CD8-positive, alpha-beta memory T cell (primary cell): ENCODE results near the gene DBH. TPM values are rescaled to one million over a fixed set of nuclear protein-coding genes. Genes with fewer than 3 reads are reported as not detected.

ENCODE experiments used
- CTCF ChIA-PET: fragments of 350-600 bp; sonication (Branson Sonifier 250); formaldehyde crosslinking; loops from one replicate; lab custom pipeline; 2021; ENCODE audit warnings: antibody characterized with exemption; lab: Charles Lee
- POLR2A ChIA-PET: fragments of 350-600 bp; sonication (Branson Sonifier 250); formaldehyde crosslinking; loops from one replicate; lab custom pipeline; 2021; ENCODE audit warnings: antibody characterized with exemption; lab: Charles Lee
- DNase-seq, 5 donors: peaks; one replicate each; pipeline versions ENCODE4 v3.0.0 to v3.0.0-alpha.2; 2020 to 2022; ENCODE audit warnings: mixed read lengths in 1 of 5
- H3K27ac ChIP-seq: one replicate; pipeline ENCODE4 v1.7.0; 2013; ENCODE audit warnings: low read depth, mild to moderate bottlenecking, low read length, moderate library complexity
- H3K27me3 ChIP-seq: 2 replicates; pipeline ENCODE4 v1.7.0; 2013; ENCODE audit warnings: low read length, mild to moderate bottlenecking; ENCODE audit not compliant: insufficient read depth, poor library complexity, severe bottlenecking
- H3K36me3 ChIP-seq: 2 replicates; pipeline ENCODE4 v1.7.0; 2013; ENCODE audit warnings: mild to moderate bottlenecking, low read length, moderate library complexity; ENCODE audit not compliant: insufficient read depth
- H3K4me1 ChIP-seq: 2 replicates; pipeline ENCODE4 v1.7.0; 2013; ENCODE audit warnings: mild to moderate bottlenecking, low read length, moderate library complexity; ENCODE audit not compliant: insufficient read depth
- H3K4me3 ChIP-seq: 2 replicates; pipeline ENCODE4 v1.7.0; 2013; ENCODE audit warnings: mild to moderate bottlenecking, low read length
- H3K9me3 ChIP-seq: 2 replicates; pipeline ENCODE4 v1.7.0; 2013; ENCODE audit warnings: mild to moderate bottlenecking, low read length
- H3K27ac Mint-ChIP-seq, 8 donors: one replicate each; pipeline ENCODE4 v1.8.0; 2020 to 2021; ENCODE audit warnings: mixed read lengths in 8 of 8, mild to moderate bottlenecking in 6 of 8, inconsistent platforms in 3 of 8, moderate library complexity in 3 of 8
- H3K27me3 Mint-ChIP-seq, 2 donors: one replicate each; pipeline ENCODE4 v1.8.0; 2020 to 2021; ENCODE audit warnings: mixed read lengths in 2 of 2, mild to moderate bottlenecking in 1 of 2, moderate library complexity in 1 of 2
- H3K36me3 Mint-ChIP-seq, 3 donors: one replicate each; pipeline ENCODE4 v1.8.0; 2020 to 2021; ENCODE audit warnings: mixed read lengths in 3 of 3, inconsistent platforms in 1 of 3, mild to moderate bottlenecking in 1 of 3
- H3K4me1 Mint-ChIP-seq, 3 donors: one replicate each; pipeline ENCODE4 v1.8.0; 2020 to 2021; ENCODE audit warnings: mixed read lengths in 3 of 3, inconsistent platforms in 1 of 3, mild to moderate bottlenecking in 1 of 3
- H3K4me3 Mint-ChIP-seq, 7 donors: one replicate each; pipeline ENCODE4 v1.8.0; 2020 to 2021; ENCODE audit warnings: mixed read lengths in 7 of 7, mild to moderate bottlenecking in 6 of 7, moderate library complexity in 4 of 7, inconsistent platforms in 2 of 7
- H3K9me3 Mint-ChIP-seq, 5 donors: one replicate each; pipeline ENCODE4 v1.8.0; 2020 to 2022; ENCODE audit warnings: mixed read lengths in 5 of 5, mild to moderate bottlenecking in 3 of 5, moderate library complexity in 2 of 5, inconsistent platforms in 1 of 5
- polyA plus RNA-seq: library from polyadenylated mRNA; unstranded; fragments of 300-500 nt; fragmentation: Illumina TruSeq; gene quantifications from one replicate; pipeline ENCODE4 v1.2.3, GENCODE V29; 2021
- total RNA-seq, 2 experiments: library from RNA; stranded (reverse); gene quantifications; one replicate each; pipeline ENCODE4 v1.2.3, GENCODE V29; 2021

Gene DBH
- total and polyA plus RNA-seq, 3 experiments from 2014 or later = not detected

GRCh38 chr9:133687856-133688761 is 51.9 kb downstream of the DBH start:
- ChIA-PET CTCF (interaction anchor here (1.2 kb wide), 1 partner anchor 13 kb away, joined by 3 read pairs; no protein-coding TSS in a partner anchor), POLR2A (interaction anchor here (1.4 kb wide), 1 partner anchor 11 kb away, joined by 3 read pairs; no protein-coding TSS in a partner anchor)
- Histone ChIP-seq H3K27ac (no peak overlapping the region), H3K4me1 (peaks cover 26% of the 10 kb centered on the region), H3K9me3 (no peaks in the 10 kb centered on the region), H3K27me3 (no peaks in the 10 kb centered on the region), H3K4me3 (no peak overlapping the region), H3K36me3 (no peaks in the 10 kb centered on the region)
- Mint-ChIP-seq H3K9me3 (no peaks in the 10 kb centered on the region), H3K4me1 (peaks cover 11 to 26% (median 12%) of the 10 kb centered on the region in 3 donors), H3K4me3 (no peak overlapping the region), H3K27me3 (peaks cover 0 to 1% of the 10 kb centered on the region in 2 donors), H3K36me3 (no peaks in the 10 kb centered on the region), H3K27ac (peak overlapping the region in 1 of 8 donors; percentile 66)
- DNase-seq = no peak

- Mint-ChIP-seq H3K9me3 (no peaks in the 10 kb centered on the region), H3K27me3 (peaks cover 0 to under 1% of the 10 kb centered on the region in 2 donors), H3K4me1 (peaks cover under 1 to 15% (median 2%) of the 10 kb centered on the region in 3 donors), H3K4me3 (no peak overlapping the region), H3K27ac (no peak overlapping the region), H3K36me3 (no peaks in the 10 kb centered on the region)
- no peaks in the 10 kb centered on the region for H3K9me3 ChIP-seq
- CTCF ChIA-PET = no interaction called here
- no peak overlapping the region for H3K4me3 ChIP-seq
- no peaks in the 10 kb centered on the region for H3K36me3 ChIP-seq
- POLR2A ChIA-PET = no interaction called here
- H3K4me1 ChIP-seq = peaks cover 14% of the 10 kb centered on the region
- no peaks in the 10 kb centered on the region for H3K27me3 ChIP-seq
- no peak overlapping the region for H3K27ac ChIP-seq
- no peak for DNase-seq
Observed at GRCh38 chr9:133689151-133689763, 53.1 kb downstream of the DBH start.

- Mint-ChIP-seq H3K4me3 (no peak overlapping the region), H3K4me1 (peaks cover 0 to 9% (median 0%) of the 10 kb centered on the region in 3 donors), H3K27ac (peak overlapping the region in 1 of 8 donors; percentile 29), H3K9me3 (no peaks in the 10 kb centered on the region), H3K36me3 (peaks cover 0 to 2% (median 0%) of the 10 kb centered on the region in 3 donors), H3K27me3 (no peaks in the 10 kb centered on the region)
- peaks cover 6% of the 10 kb centered on the region for H3K4me1 ChIP-seq
- ChIA-PET POLR2A (no interaction called here), CTCF (interaction anchor here (1.3 kb wide), 1 partner anchor 13 kb away, joined by 3 read pairs; no protein-coding TSS in a partner anchor)
- H3K9me3 ChIP-seq = no peaks in the 10 kb centered on the region
- H3K27me3 ChIP-seq = no peaks in the 10 kb centered on the region
- peak in 1 of 5 donors; percentile 44 for DNase-seq
- H3K36me3 ChIP-seq = no peaks in the 10 kb centered on the region
- no peak overlapping the region for H3K4me3 ChIP-seq
- H3K27ac ChIP-seq = no peak overlapping the region
Observed at GRCh38 chr9:133690081-133690561, 54.0 kb downstream of the DBH start.

GRCh38 chr9:133691191-133691590 is 55.0 kb downstream of the DBH start:
- DNase-seq = peak in 1 of 5 donors; percentile 26
- Mint-ChIP-seq H3K4me1 (peaks cover 0 to 5% (median 0%) of the 10 kb centered on the region in 3 donors), H3K36me3 (peaks cover 0 to 2% (median 0%) of the 10 kb centered on the region in 3 donors), H3K27me3 (no peaks in the 10 kb centered on the region), H3K27ac (peak overlapping the region in 1 of 8 donors; percentile 7), H3K9me3 (no peaks in the 10 kb centered on the region), H3K4me3 (no peak overlapping the region)
- Histone ChIP-seq H3K36me3 (no peaks in the 10 kb centered on the region), H3K9me3 (no peaks in the 10 kb centered on the region), H3K4me1 (no peaks in the 10 kb centered on the region), H3K27ac (no peak overlapping the region), H3K4me3 (no peak overlapping the region), H3K27me3 (no peaks in the 10 kb centered on the region)
- CTCF ChIA-PET = interaction anchor here (1.3 to 1.5 kb wide), 2 partner anchors 9 to 14 kb away, joined by 3 to 5 read pairs; no protein-coding TSS in a partner anchor
- POLR2A ChIA-PET = interaction anchor here (1.7 kb wide), 1 partner anchor 8 kb away, joined by 7 read pairs; no protein-coding TSS in a partner anchor

- no peaks in the 10 kb centered on the region for H3K36me3 ChIP-seq
- H3K4me1 ChIP-seq = peaks cover 5% of the 10 kb centered on the region
- no peak overlapping the region for H3K27ac ChIP-seq
- H3K4me1 Mint-ChIP-seq = peaks cover 0 to 5% (median 4%) of the 10 kb centered on the region in 3 donors
- peak overlapping the region in 1 of 8 donors; percentile 48 for H3K27ac Mint-ChIP-seq
- ChIA-PET POLR2A (interaction anchor here (1.7 kb wide), 1 partner anchor 8 kb away, joined by 7 read pairs; no protein-coding TSS in a partner anchor), CTCF (interaction anchor here (0.8 to 1.5 kb wide), 3 partner anchors 8 to 35 kb away, joined by 3 to 6 read pairs (median 5); no protein-coding TSS in a partner anchor)
- no peak for DNase-seq
- H3K27me3 ChIP-seq = no peaks in the 10 kb centered on the region
- no peaks in the 10 kb centered on the region for H3K9me3 Mint-ChIP-seq
- H3K27me3 Mint-ChIP-seq = no peaks in the 10 kb centered on the region
- H3K4me3 ChIP-seq = no peak overlapping the region
- no peaks in the 10 kb centered on the region for H3K9me3 ChIP-seq
- H3K4me3 Mint-ChIP-seq = no peak overlapping the region
- H3K36me3 Mint-ChIP-seq = peaks cover 0 to 2% (median 0%) of the 10 kb centered on the region in 3 donors
Observed at GRCh38 chr9:133691626-133692363, 55.6 kb downstream of the DBH start.

- Mint-ChIP-seq H3K36me3 (peaks cover 0 to 2% (median 0%) of the 10 kb centered on the region in 3 donors), H3K4me1 (peaks cover 0 to 6% (median 5%) of the 10 kb centered on the region in 3 donors), H3K27me3 (no peaks in the 10 kb centered on the region), H3K9me3 (no peaks in the 10 kb centered on the region), H3K27ac (peak overlapping the region in 1 of 8 donors; percentile 48), H3K4me3 (no peak overlapping the region)
- Histone ChIP-seq H3K4me3 (no peak overlapping the region), H3K27ac (no peak overlapping the region), H3K36me3 (no peaks in the 10 kb centered on the region), H3K9me3 (no peaks in the 10 kb centered on the region), H3K4me1 (peaks cover 7% of the 10 kb centered on the region), H3K27me3 (no peaks in the 10 kb centered on the region)
- ChIA-PET CTCF (interaction anchor here (0.8 to 2.3 kb wide), 4 partner anchors 8 to 50 kb away, joined by 3 to 7 read pairs (median 6); no protein-coding TSS in a partner anchor), POLR2A (interaction anchor here (1.7 kb wide), 1 partner anchor 9 kb away, joined by 7 read pairs; no protein-coding TSS in a partner anchor)
- DNase-seq = no peak
Observed at GRCh38 chr9:133692364-133692985, 56.3 kb downstream of the DBH start.

GRCh38 chr9:133693116-133693515 is 57.0 kb downstream of the DBH start:
- Mint-ChIP-seq H3K9me3 (no peaks in the 10 kb centered on the region), H3K27ac (no peak overlapping the region), H3K4me1 (peaks cover 0 to 9% (median 9%) of the 10 kb centered on the region in 3 donors), H3K36me3 (peaks cover 0 to 2% (median 0%) of the 10 kb centered on the region in 3 donors), H3K27me3 (no peaks in the 10 kb centered on the region), H3K4me3 (no peak overlapping the region)
- Histone ChIP-seq H3K27ac (no peak overlapping the region), H3K4me1 (peaks cover 7% of the 10 kb centered on the region), H3K36me3 (no peaks in the 10 kb centered on the region), H3K4me3 (no peak overlapping the region), H3K9me3 (no peaks in the 10 kb centered on the region), H3K27me3 (no peaks in the 10 kb centered on the region)
- no peak for DNase-seq
- ChIA-PET CTCF (interaction anchor here (1.5 to 2.3 kb wide), 2 partner anchors 10 to 49 kb away, joined by 6 to 7 read pairs; no protein-coding TSS in a partner anchor), POLR2A (interaction anchor here (1.7 kb wide), 1 partner anchor 9 kb away, joined by 7 read pairs; no protein-coding TSS in a partner anchor)
